ENCODE measurements around the gene RNF223.
A peak's percentile ranks its signal among the peaks of the same experiment; 100 is the strongest.

Gene RNF223

DNA sequence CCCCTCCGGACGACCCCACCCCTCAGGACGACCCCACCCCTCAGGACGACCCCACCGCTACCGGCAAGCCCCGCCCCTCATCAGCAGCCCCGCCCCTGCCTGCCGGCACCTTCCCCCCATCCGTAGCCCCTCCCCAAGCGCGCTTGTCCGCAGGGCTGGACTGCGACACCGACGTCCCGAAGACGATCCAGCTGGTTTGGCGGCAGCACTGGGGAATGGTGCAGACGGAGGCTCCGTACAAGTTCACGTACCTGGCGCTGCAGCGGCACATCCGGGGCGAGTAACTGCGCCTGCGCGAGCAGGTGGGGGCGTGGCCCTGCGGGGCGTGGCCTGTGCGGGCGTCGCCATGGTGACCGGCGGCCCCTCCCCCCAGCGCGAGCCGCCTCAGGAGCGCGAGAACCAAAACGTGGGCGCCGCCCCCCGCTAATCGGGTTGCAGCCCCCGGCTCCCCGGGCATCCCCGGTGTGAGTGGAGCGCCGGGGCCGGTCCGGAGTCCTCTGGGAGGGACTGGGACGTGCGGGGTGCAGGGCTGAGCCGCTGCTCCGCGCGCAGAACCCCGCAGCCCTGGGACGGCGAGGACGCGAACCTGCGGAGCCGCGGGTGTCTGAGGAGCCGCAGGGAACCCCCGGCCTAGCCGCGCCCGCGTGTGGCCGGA lies 4.9 kb downstream of the RNF223 start:
- H3K4me2 ChIP-seq (ENCODE audit: low read depth, low read length), result peak overlapping the region; percentile 45; the same call in 1 of the 2 replicates
- H3K9ac ChIP-seq (ENCODE audit: low read length), result no peak overlapping the region
- H3K4me3 ChIP-seq (ENCODE audit: low read length), result peak overlapping the region; percentile 53; the same call in 1 of the 2 replicates
- H3K9me2 ChIP-seq (replicated peaks; ENCODE audit: insufficient read depth, low read length), result no peaks in the 10 kb centered on the region
- no peaks in the 10 kb centered on the region for H3K36me3 ChIP-seq (replicated peaks; ENCODE audit: insufficient read depth, low read length)
- TF ChIP-seq EZH2 (optimal IDR thresholded peaks at IDR 0.05; ENCODE audit: low read depth, low read length), result no peak
- TF ChIP-seq EZH2phosphoT487 (IDR thresholded peaks at IDR 0.05; ENCODE audit: low read length), result no peak
- TF ChIP-seq CTCF (IDR thresholded peaks at IDR 0.05; ENCODE audit: low read length), result no peak
- peak overlapping the region; percentile 23; the same call in 1 of the 2 replicates for H3K27ac ChIP-seq (ENCODE audit: low read length)
- no peaks in the 10 kb centered on the region for H3K9me3 ChIP-seq (replicated peaks; ENCODE audit: insufficient read depth, low read length)
- no peak overlapping the region for H2AFZ ChIP-seq (ENCODE audit: low read length)
- peaks cover 1% of the 10 kb centered on the region; the same call in 1 of the 2 replicates for H3K4me1 ChIP-seq (ENCODE audit: low read length)
- H3K27me3 ChIP-seq (replicated peaks; ENCODE audit: insufficient read depth, low read length), result peaks cover 80% of the 10 kb centered on the region
- no peaks in the 10 kb centered on the region for H3F3A ChIP-seq (ENCODE audit: insufficient read depth, low read length)
- H3K79me2 ChIP-seq (ENCODE audit: low read length), result no peaks in the 10 kb centered on the region
- H4K20me1 ChIP-seq (ENCODE audit: insufficient read depth, low read length), result no peaks in the 10 kb centered on the region
- DNase-seq, result peak; percentile 58

DNA sequence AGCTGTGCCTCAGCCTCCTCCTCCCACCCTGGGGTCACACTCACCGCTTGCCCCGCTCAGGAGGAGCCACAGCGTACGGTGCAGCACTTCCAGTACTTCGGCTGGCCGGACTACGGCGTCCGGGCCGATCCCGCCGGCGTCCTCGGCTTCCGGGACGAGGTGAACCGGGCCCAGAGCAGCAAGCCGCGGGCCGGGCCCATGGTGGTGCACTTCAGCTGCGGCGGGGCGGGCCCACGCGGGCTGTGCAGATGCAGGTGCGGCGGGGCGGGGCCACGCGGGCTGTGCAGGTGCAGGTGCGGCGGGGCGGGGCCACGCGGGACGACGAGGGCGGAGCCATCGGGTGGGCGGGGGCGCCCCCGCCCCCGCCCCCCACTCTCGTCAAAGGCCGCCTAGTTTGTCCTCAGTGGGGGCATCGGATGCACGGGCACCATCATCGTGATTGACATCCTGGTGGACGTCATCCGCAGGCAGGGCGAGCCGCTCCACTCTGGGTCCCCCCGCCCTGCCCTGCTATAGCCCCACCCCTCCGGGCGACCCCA lies 5.5 kb downstream of the RNF223 start:
- H3K4me1 ChIP-seq (ENCODE audit: low read length), result peaks cover 4% of the 10 kb centered on the region; the same call in 1 of the 2 replicates
- DNase-seq, result peak; percentile 50
- peak overlapping the region; percentile 62 for H3K4me2 ChIP-seq (ENCODE audit: low read depth, low read length)
- no peak overlapping the region for H3K27ac ChIP-seq (ENCODE audit: low read length)
- H3K36me3 ChIP-seq (replicated peaks; ENCODE audit: insufficient read depth, low read length), result no peaks in the 10 kb centered on the region
- H3K4me3 ChIP-seq (ENCODE audit: low read length), result peak overlapping the region; percentile 34; the same call in 1 of the 2 replicates
- H3K9me2 ChIP-seq (replicated peaks; ENCODE audit: insufficient read depth, low read length), result no peaks in the 10 kb centered on the region
- H3K9me3 ChIP-seq (replicated peaks; ENCODE audit: insufficient read depth, low read length), result no peaks in the 10 kb centered on the region
- H3K9ac ChIP-seq (ENCODE audit: low read length), result no peak overlapping the region
- no peak overlapping the region for H2AFZ ChIP-seq (ENCODE audit: low read length)
- peaks cover 78% of the 10 kb centered on the region for H3K27me3 ChIP-seq (replicated peaks; ENCODE audit: insufficient read depth, low read length)
- H3F3A ChIP-seq (ENCODE audit: insufficient read depth, low read length), result no peaks in the 10 kb centered on the region
- H3K79me2 ChIP-seq (ENCODE audit: low read length), result no peaks in the 10 kb centered on the region
- H4K20me1 ChIP-seq (ENCODE audit: insufficient read depth, low read length), result no peaks in the 10 kb centered on the region
- TF ChIP-seq CTCF (IDR thresholded peaks at IDR 0.05; ENCODE audit: low read length), result no peak
- TF ChIP-seq EZH2 (optimal IDR thresholded peaks at IDR 0.05; ENCODE audit: low read depth, low read length), result no peak
- TF ChIP-seq EZH2phosphoT487 (IDR thresholded peaks at IDR 0.05; ENCODE audit: low read length), result no peak

DNA sequence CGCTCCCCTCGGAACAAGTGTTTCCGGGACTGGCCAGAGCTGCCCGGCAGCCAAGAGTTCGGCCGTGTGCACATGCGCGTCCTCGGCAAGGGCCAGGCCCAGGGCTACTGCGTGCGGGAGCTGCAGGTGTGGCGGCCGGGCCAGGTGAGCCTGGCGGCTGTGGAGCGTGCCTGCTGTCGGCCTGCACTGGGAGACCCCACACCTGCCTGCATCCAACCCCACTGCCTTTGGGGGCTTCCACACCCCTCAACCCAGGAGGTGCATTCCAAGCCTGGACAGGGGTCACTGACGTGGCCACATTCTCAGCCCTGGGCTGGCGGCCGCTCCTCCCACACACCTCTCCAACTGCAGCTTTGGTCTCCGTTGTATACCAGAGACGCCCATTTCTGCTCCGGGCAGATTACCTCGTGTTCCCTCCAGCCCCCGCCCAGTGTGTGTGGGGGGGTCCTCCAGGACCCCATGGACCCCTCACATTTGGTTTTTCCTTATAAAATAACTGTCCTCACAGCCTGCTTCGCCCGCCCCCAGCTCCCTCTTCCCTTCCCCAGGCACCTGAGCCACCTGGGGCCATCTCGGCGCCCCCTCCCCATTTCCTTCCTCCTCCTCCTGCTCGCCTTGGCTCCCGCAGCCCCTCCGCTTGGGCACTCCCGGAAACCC lies 6.1 kb downstream of the RNF223 start:
- Histone ChIP-seq H3K4me3 (ENCODE audit: low read length) (peak overlapping the region; percentile 34; the same call in 1 of the 2 replicates), H2AFZ (ENCODE audit: low read length) (no peak overlapping the region), H3K27me3 (replicated peaks; ENCODE audit: insufficient read depth, low read length) (peaks cover 77% of the 10 kb centered on the region), H4K20me1 (ENCODE audit: insufficient read depth, low read length) (no peaks in the 10 kb centered on the region), H3K4me2 (ENCODE audit: low read depth, low read length) (peak overlapping the region; percentile 62), H3K79me2 (ENCODE audit: low read length) (no peaks in the 10 kb centered on the region), H3F3A (ENCODE audit: insufficient read depth, low read length) (no peaks in the 10 kb centered on the region), H3K9me2 (replicated peaks; ENCODE audit: insufficient read depth, low read length) (no peaks in the 10 kb centered on the region), H3K36me3 (replicated peaks; ENCODE audit: insufficient read depth, low read length) (no peaks in the 10 kb centered on the region), H3K4me1 (ENCODE audit: low read length) (peaks cover 4% of the 10 kb centered on the region; the same call in 1 of the 2 replicates), H3K9me3 (replicated peaks; ENCODE audit: insufficient read depth, low read length) (no peaks in the 10 kb centered on the region), H3K9ac (ENCODE audit: low read length) (no peak overlapping the region), H3K27ac (ENCODE audit: low read length) (no peak overlapping the region)
- DNase-seq, result no peak
- TF ChIP-seq EZH2phosphoT487 (IDR thresholded peaks at IDR 0.05; ENCODE audit: low read length) (no peak), EZH2 (optimal IDR thresholded peaks at IDR 0.05; ENCODE audit: low read depth, low read length) (no peak), CTCF (IDR thresholded peaks at IDR 0.05; ENCODE audit: low read length) (no peak)

Measured in MM.1S (cell line).